Naive thymus-derived CD4-positive, alpha-beta T cell (primary cell): ENCODE data around the gene TLK2. TPM values are rescaled to one million over a fixed set of nuclear protein-coding genes. Genes with fewer than 3 reads are reported as not detected.

ENCODE experiments used
- ATAC-seq: fragments of 150-1000 bp; cut with Tn5 transposase; 2 replicates; pipeline ENCODE4 v1.10.0; 2021; ENCODE audit warnings: mild to moderate bottlenecking, moderate library complexity
- CTCF ChIA-PET: fragments of 350-600 bp; sonication (Branson Sonifier 250); formaldehyde crosslinking; loops from one replicate; lab custom pipeline; 2021; ENCODE audit warnings: antibody characterized with exemption; lab: Charles Lee
- POLR2A ChIA-PET: fragments of 350-600 bp; sonication (Branson Sonifier 250); formaldehyde crosslinking; loops from one replicate; lab custom pipeline; 2021; ENCODE audit warnings: antibody characterized with exemption, inconsistent platforms; lab: Charles Lee
- DNase-seq, 9 donors: peaks; one replicate each; pipeline versions ENCODE4 v3.0.0 to v3.0.0-alpha.2; 2020 to 2022; ENCODE audit warnings: mixed read lengths in 1 of 9
- H3K27ac ChIP-seq: one replicate; pipeline ENCODE4 v1.7.0; 2013; ENCODE audit warnings: mild to moderate bottlenecking, low read depth, low read length, moderate library complexity
- H3K27me3 ChIP-seq, 2 donors: one replicate each; pipeline ENCODE4 v1.7.0; 2013; ENCODE audit warnings: low read length in 2 of 2, mild to moderate bottlenecking in 2 of 2, moderate library complexity in 2 of 2; ENCODE audit not compliant: control insufficient read depth in 2 of 2, insufficient read depth in 2 of 2
- H3K36me3 ChIP-seq, 3 experiments: 1 replicate in 2 of 3; 2 replicates in 1 of 3; pipeline ENCODE4 v1.7.0; 2013; ENCODE audit warnings: low read length in 3 of 3, mild to moderate bottlenecking in 3 of 3, moderate library complexity in 1 of 3; ENCODE audit not compliant: insufficient read depth in 3 of 3, control insufficient read depth in 2 of 3
- H3K4me1 ChIP-seq, 2 donors: one replicate each; pipeline ENCODE4 v1.7.0; 2013; ENCODE audit warnings: low read length in 2 of 2, mild to moderate bottlenecking in 2 of 2, moderate library complexity in 1 of 2; ENCODE audit not compliant: control insufficient read depth in 2 of 2, insufficient read depth in 2 of 2
- H3K4me3 ChIP-seq: 2 replicates; pipeline ENCODE4 v1.7.0; 2013; ENCODE audit warnings: mild to moderate bottlenecking, low read length
- H3K9me3 ChIP-seq, 3 experiments: 1 replicate in 2 of 3; 2 replicates in 1 of 3; pipeline ENCODE4 v1.7.0; 2013; ENCODE audit warnings: low read length in 3 of 3; ENCODE audit not compliant: control insufficient read depth in 2 of 3
- H3K27ac Mint-ChIP-seq, 9 donors: one replicate each; pipeline ENCODE4 v1.8.0; 2020 to 2022; ENCODE audit warnings: mixed read lengths in 9 of 9, mild to moderate bottlenecking in 8 of 9, moderate library complexity in 5 of 9, inconsistent platforms in 2 of 9
- H3K27me3 Mint-ChIP-seq, 5 donors: one replicate each; pipeline ENCODE4 v1.8.0; 2021 to 2022; ENCODE audit warnings: mixed read lengths in 5 of 5, mild to moderate bottlenecking in 1 of 5
- H3K36me3 Mint-ChIP-seq, 5 donors: one replicate each; pipeline ENCODE4 v1.8.0; 2020 to 2022; ENCODE audit warnings: mixed read lengths in 5 of 5, mild to moderate bottlenecking in 3 of 5, inconsistent platforms in 1 of 5
- H3K4me1 Mint-ChIP-seq, 7 donors: one replicate each; pipeline ENCODE4 v1.8.0; 2020 to 2022; ENCODE audit warnings: mixed read lengths in 7 of 7, mild to moderate bottlenecking in 3 of 7, inconsistent platforms in 1 of 7
- H3K4me3 Mint-ChIP-seq, 10 donors: one replicate each; pipeline ENCODE4 v1.8.0; 2020 to 2022; ENCODE audit warnings: mild to moderate bottlenecking in 10 of 10, mixed read lengths in 10 of 10, moderate library complexity in 6 of 10, inconsistent platforms in 2 of 10
- H3K9me3 Mint-ChIP-seq, 11 donors: one replicate each; pipeline ENCODE4 v1.8.0; 2020 to 2022; ENCODE audit warnings: mixed read lengths in 11 of 11, mild to moderate bottlenecking in 4 of 11, inconsistent platforms in 1 of 11, moderate library complexity in 1 of 11
- intact Hi-C, 2 donors: fragments of 100-400 bp; cut with micrococcal nuclease; formaldehyde crosslinking; loops; one replicate each; pipeline ENCODE4 v1.15.1; 2023
- polyA plus RNA-seq, 2 donors: library from polyadenylated mRNA; unstranded; fragments of 300-500 nt; fragmentation: Illumina TruSeq; gene quantifications; one replicate each; pipeline ENCODE4 v1.2.3, GENCODE V29; 2021
- total RNA-seq, 6 experiments: library from RNA in 5 of 6; stranded (reverse) in 5 of 6; gene quantifications; 1 replicate in 5 of 6; 2 replicates in 1 of 6; pipeline ENCODE4 v1.2.3 and lab custom pipeline; 2021 to 2026

TLK2 gene
- total and polyA plus RNA-seq, 7 experiments from 2014 or later, result 7.6 to 84.8 (median 64.5) TPM

GRCh38 chr17:62578757-62579487 lies 100.3 kb downstream of the TLK2 start:
- H3K27me3 Mint-ChIP-seq, result no peaks in the 10 kb centered on the region
- Histone ChIP-seq H3K4me3 (no peak overlapping the region), H3K36me3 (peaks cover 0 to 52% (median 4%) of the 10 kb centered on the region in 3 experiments), H3K27ac (no peak overlapping the region), H3K9me3 (no peaks in the 10 kb centered on the region), H3K27me3 (no peaks in the 10 kb centered on the region), H3K4me1 (no peaks in the 10 kb centered on the region)
- peak overlapping the region in 2 of 9 donors; percentile 39 to 49 for H3K27ac Mint-ChIP-seq
- DNase-seq (no peak), ATAC-seq (no peak)
- H3K4me3 Mint-ChIP-seq, result no peak overlapping the region
- CTCF ChIA-PET, result no interaction called here
- intact Hi-C loops, result no loop called here
- H3K4me1 Mint-ChIP-seq, result peaks cover 0 to 8% (median 0%) of the 10 kb centered on the region in 7 donors
- peaks cover 3 to 54% (median 27%) of the 10 kb centered on the region in 5 donors for H3K36me3 Mint-ChIP-seq
- POLR2A ChIA-PET, result interaction anchor here (0.6 kb wide), 1 partner anchor 146 kb away, joined by 3 read pairs; no protein-coding TSS in a partner anchor
- H3K9me3 Mint-ChIP-seq, result no peaks in the 10 kb centered on the region

GRCh38 chr17:62580947-62581346 lies 102.3 kb downstream of the TLK2 start:
- H3K9me3 Mint-ChIP-seq, result no peaks in the 10 kb centered on the region
- no peaks in the 10 kb centered on the region for H3K27me3 Mint-ChIP-seq
- CTCF ChIA-PET, result no interaction called here

GRCh38 chr17:62581764-62582163 lies 103.1 kb downstream of the TLK2 start:
- Histone ChIP-seq H3K27ac (no peak overlapping the region), H3K27me3 (no peaks in the 10 kb centered on the region), H3K36me3 (peaks cover 5 to 29% (median 8%) of the 10 kb centered on the region in 3 experiments), H3K4me1 (no peaks in the 10 kb centered on the region), H3K9me3 (no peaks in the 10 kb centered on the region), H3K4me3 (no peak overlapping the region)
- H3K9me3 Mint-ChIP-seq, result no peaks in the 10 kb centered on the region
- CTCF ChIA-PET, result interaction anchor here (0.6 kb wide), 1 partner anchor 17 kb away, joined by 4 read pairs; no protein-coding TSS in a partner anchor
- peaks cover 3 to 43% (median 13%) of the 10 kb centered on the region in 5 donors for H3K36me3 Mint-ChIP-seq
- H3K4me1 Mint-ChIP-seq, result peaks cover 0 to 4% (median 0%) of the 10 kb centered on the region in 7 donors
- no peak for DNase-seq
- POLR2A ChIA-PET, result no interaction called here
- peak overlapping the region in 1 of 9 donors; percentile 74 for H3K27ac Mint-ChIP-seq
- no peak overlapping the region for H3K4me3 Mint-ChIP-seq
- ATAC-seq, result no peak
- intact Hi-C loops, result no loop called here
- H3K27me3 Mint-ChIP-seq, result no peaks in the 10 kb centered on the region

More at GRCh38 chr17:62580947-62581346, 102.3 kb downstream of the TLK2 start:
- peaks cover 0 to 4% (median 0%) of the 10 kb centered on the region in 7 donors for H3K4me1 Mint-ChIP-seq
- POLR2A ChIA-PET, result no interaction called here
- Histone ChIP-seq H3K36me3 (peaks cover 5 to 36% (median 8%) of the 10 kb centered on the region in 3 experiments), H3K27ac (no peak overlapping the region), H3K9me3 (no peaks in the 10 kb centered on the region), H3K4me3 (no peak overlapping the region), H3K27me3 (no peaks in the 10 kb centered on the region), H3K4me1 (no peaks in the 10 kb centered on the region)
- DNase-seq, result no peak
- no peak for ATAC-seq
- peaks cover 3 to 47% (median 21%) of the 10 kb centered on the region in 5 donors for H3K36me3 Mint-ChIP-seq
- H3K4me3 Mint-ChIP-seq, result no peak overlapping the region
- H3K27ac Mint-ChIP-seq, result no peak overlapping the region
- intact Hi-C loops, result no loop called here

GRCh38 chr17:62587554-62587953 lies 108.9 kb downstream of the TLK2 start:
- peaks cover 0 to 41% (median 22%) of the 10 kb centered on the region in 5 donors for H3K36me3 Mint-ChIP-seq
- ChIA-PET POLR2A (interaction anchor here (0.5 kb wide), 1 partner anchor 105 kb away, joined by 3 read pairs; no protein-coding TSS in a partner anchor), CTCF (no interaction called here)
- no peaks in the 10 kb centered on the region for H3K27me3 Mint-ChIP-seq
- Histone ChIP-seq H3K27ac (no peak overlapping the region), H3K27me3 (no peaks in the 10 kb centered on the region), H3K36me3 (peaks cover 4 to 49% (median 5%) of the 10 kb centered on the region in 3 experiments), H3K4me1 (no peaks in the 10 kb centered on the region), H3K4me3 (no peak overlapping the region), H3K9me3 (no peaks in the 10 kb centered on the region)
- H3K4me1 Mint-ChIP-seq, result peaks cover 0 to 2% (median 0%) of the 10 kb centered on the region in 7 donors
- ATAC-seq (no peak), DNase-seq (no peak)
- H3K9me3 Mint-ChIP-seq, result no peaks in the 10 kb centered on the region
- intact Hi-C loops, result no loop called here
- H3K27ac Mint-ChIP-seq, result peak overlapping the region in 1 of 9 donors; percentile 43
- no peak overlapping the region for H3K4me3 Mint-ChIP-seq

GRCh38 chr17:62588109-62588508 lies 109.5 kb downstream of the TLK2 start:
- peaks cover 0 to 2% (median 0%) of the 10 kb centered on the region in 7 donors for H3K4me1 Mint-ChIP-seq
- H3K27me3 Mint-ChIP-seq, result no peaks in the 10 kb centered on the region
- Histone ChIP-seq H3K4me3 (no peak overlapping the region), H3K36me3 (peaks cover 4 to 48% (median 5%) of the 10 kb centered on the region in 3 experiments), H3K27ac (no peak overlapping the region), H3K9me3 (no peaks in the 10 kb centered on the region), H3K4me1 (no peaks in the 10 kb centered on the region), H3K27me3 (no peaks in the 10 kb centered on the region)
- no peak for DNase-seq
- POLR2A ChIA-PET, result no interaction called here
- intact Hi-C loops, result no loop called here
- no peaks in the 10 kb centered on the region for H3K9me3 Mint-ChIP-seq
- H3K4me3 Mint-ChIP-seq, result no peak overlapping the region
- ATAC-seq, result no peak
- H3K27ac Mint-ChIP-seq, result peak overlapping the region in 4 of 9 donors; percentile 17 to 66 (median 43)
- CTCF ChIA-PET, result no interaction called here
- peaks cover 0 to 41% (median 19%) of the 10 kb centered on the region in 5 donors for H3K36me3 Mint-ChIP-seq

- ATAC-seq, result no peak
- Histone ChIP-seq H3K4me3 (no peak overlapping the region), H3K27me3 (no peaks in the 10 kb centered on the region), H3K4me1 (no peaks in the 10 kb centered on the region), H3K27ac (no peak overlapping the region), H3K9me3 (no peaks in the 10 kb centered on the region), H3K36me3 (peaks cover 0 to 62% (median 0%) of the 10 kb centered on the region in 3 experiments)
- Mint-ChIP-seq H3K27ac (no peak overlapping the region), H3K4me1 (no peaks in the 10 kb centered on the region), H3K9me3 (peaks cover 0 to 4% (median 0%) of the 10 kb centered on the region in 11 donors), H3K36me3 (peaks cover 0 to 44% (median 32%) of the 10 kb centered on the region in 5 donors), H3K4me3 (no peak overlapping the region), H3K27me3 (no peaks in the 10 kb centered on the region)
- ChIA-PET CTCF (interaction anchor here (0.8 kb wide), 1 partner anchor 11 kb away, joined by 3 read pairs; no protein-coding TSS in a partner anchor), POLR2A (no interaction called here)
- DNase-seq, result no peak
- intact Hi-C loops, result no loop called here
Observed at GRCh38 chr17:62591333-62591732, 112.7 kb downstream of the TLK2 start.
